Neuronal stem cell (in vitro differentiated cells): ENCODE measurements around the gene DARS2.
"Not testable (repeated sequence)": the region's sequence is repeated elsewhere in the genome, so short reads cannot be mapped to it uniquely, and the experiment has no call there.

Experiments used
- DNase-seq: peaks from one replicate; pipeline ENCODE4 v3.0.0-alpha.2; 2013; ENCODE audit warnings: low spot score
- H2AFZ ChIP-seq: one replicate; pipeline ENCODE4 v1.6.1; 2013; ENCODE audit warnings: mild to moderate bottlenecking, low read length, inconsistent platforms
- H2AK5ac ChIP-seq: 2 replicates; pipeline ENCODE4 v1.6.1; 2013; ENCODE audit warnings: low read depth, mild to moderate bottlenecking, inconsistent platforms, low read length, moderate library complexity, mixed read lengths
- H2BK120ac ChIP-seq: 2 replicates; pipeline ENCODE4 v1.6.1; 2013; ENCODE audit warnings: low read depth, mild to moderate bottlenecking, inconsistent platforms, low read length, moderate library complexity, mixed read lengths
- H2BK12ac ChIP-seq: one replicate; pipeline ENCODE4 v1.6.1; 2013; ENCODE audit warnings: low read length, inconsistent platforms
- H2BK15ac ChIP-seq: 2 replicates; pipeline ENCODE4 v1.6.1; 2013; ENCODE audit warnings: mild to moderate bottlenecking, low read length, inconsistent platforms, mixed read lengths
- H2BK5ac ChIP-seq: one replicate; pipeline ENCODE4 v1.6.1; 2013; ENCODE audit warnings: inconsistent platforms, mild to moderate bottlenecking, low read length, moderate library complexity
- H3K14ac ChIP-seq: one replicate; pipeline ENCODE4 v1.6.1; 2013; ENCODE audit warnings: low read length, inconsistent platforms
- H3K18ac ChIP-seq: 2 replicates; pipeline ENCODE4 v1.6.1; 2013; ENCODE audit warnings: low read length, inconsistent platforms
- H3K23ac ChIP-seq: 2 replicates; pipeline ENCODE4 v1.6.1; 2013; ENCODE audit warnings: low read depth, mild to moderate bottlenecking, mixed read lengths, low read length, inconsistent platforms; ENCODE audit not compliant: poor library complexity
- H3K27ac ChIP-seq: replicated peaks from 3 replicates; pipeline ENCODE4 v1.5.1; 2013; ENCODE audit warnings: low read length, inconsistent platforms
- H3K27me3 ChIP-seq, 3 experiments: 2 replicates each; pipeline ENCODE4 v1.6.1; 2013; ENCODE audit warnings: low read length in 3 of 3, mild to moderate bottlenecking in 2 of 3, inconsistent platforms in 1 of 3, low read depth in 1 of 3, mixed read lengths in 1 of 3, moderate library complexity in 1 of 3; ENCODE audit not compliant: control insufficient read depth in 3 of 3, insufficient read depth in 3 of 3
- H3K36me3 ChIP-seq, 2 donors: replicated peaks in 1 of 2; 2 replicates each; pipeline ENCODE4 v1.6.1; 2013; ENCODE audit warnings: low read length in 2 of 2; ENCODE audit not compliant: control insufficient read depth in 2 of 2, insufficient read depth in 2 of 2
- H3K4ac ChIP-seq: 2 replicates; pipeline ENCODE4 v1.6.1; 2013; ENCODE audit warnings: inconsistent platforms, mild to moderate bottlenecking, low read length, moderate library complexity
- H3K4me1 ChIP-seq, 2 donors: 1 replicate in 1 of 2; 2 replicates in 1 of 2; pipeline ENCODE4 v1.6.1; 2013; ENCODE audit warnings: low read length in 2 of 2, low read depth in 1 of 2; ENCODE audit not compliant: control insufficient read depth in 2 of 2, insufficient read depth in 1 of 2
- H3K4me2 ChIP-seq: one replicate; pipeline ENCODE4 v1.6.1; 2013; ENCODE audit warnings: mild to moderate bottlenecking, low read length, inconsistent platforms; ENCODE audit not compliant: insufficient read depth, poor library complexity, severe bottlenecking
- H3K4me3 ChIP-seq, 2 donors: 2 replicates each; pipeline ENCODE4 v1.5.1; 2013; ENCODE audit warnings: low read length in 2 of 2, mild to moderate bottlenecking in 2 of 2, inconsistent platforms in 1 of 2, moderate library complexity in 1 of 2
- H3K79me1 ChIP-seq: one replicate; pipeline ENCODE4 v1.6.1; 2013; ENCODE audit warnings: low read depth, mild to moderate bottlenecking, inconsistent platforms, low read length, moderate library complexity
- H3K9ac ChIP-seq: one replicate; pipeline ENCODE4 v1.6.1; 2013; ENCODE audit warnings: mild to moderate bottlenecking, low read depth, low read length, inconsistent platforms; ENCODE audit not compliant: poor library complexity
- H3K9me3 ChIP-seq, 2 donors: replicated peaks in 1 of 2; 2 replicates each; pipeline versions ENCODE3 to v1.6.1; 2013; ENCODE audit warnings: low read length in 2 of 2, mild to moderate bottlenecking in 2 of 2, inconsistent platforms in 1 of 2, low read depth in 1 of 2, mixed read lengths in 1 of 2, moderate library complexity in 1 of 2; ENCODE audit not compliant: control insufficient read depth in 2 of 2, insufficient read depth in 1 of 2
- H4K8ac ChIP-seq: one replicate; pipeline ENCODE4 v1.6.1; 2013; ENCODE audit warnings: low read depth, mild to moderate bottlenecking, inconsistent platforms, low read length, moderate library complexity
- H4K91ac ChIP-seq: one replicate; pipeline ENCODE4 v1.6.1; 2013; ENCODE audit warnings: low read length, low read depth, mild to moderate bottlenecking, inconsistent platforms; ENCODE audit not compliant: poor library complexity
- WGBS, 2 donors: extraction: QIAGEN DNeasy Blood & Tissue Kit; methylation state at CpG; one replicate each; pipeline ENCODE4 v1.1.7; 2013; ENCODE audit warnings: missing lambda C conversion rate in 2 of 2, mixed read lengths in 1 of 2; ENCODE audit not compliant: insufficient read length in 2 of 2, insufficient replicate concordance in 1 of 2; ENCODE audit errors: extremely low coverage in 2 of 2; 5-methylcytosine and 5-hydroxymethylcytosine counted together

Gene DARS2

DNA sequence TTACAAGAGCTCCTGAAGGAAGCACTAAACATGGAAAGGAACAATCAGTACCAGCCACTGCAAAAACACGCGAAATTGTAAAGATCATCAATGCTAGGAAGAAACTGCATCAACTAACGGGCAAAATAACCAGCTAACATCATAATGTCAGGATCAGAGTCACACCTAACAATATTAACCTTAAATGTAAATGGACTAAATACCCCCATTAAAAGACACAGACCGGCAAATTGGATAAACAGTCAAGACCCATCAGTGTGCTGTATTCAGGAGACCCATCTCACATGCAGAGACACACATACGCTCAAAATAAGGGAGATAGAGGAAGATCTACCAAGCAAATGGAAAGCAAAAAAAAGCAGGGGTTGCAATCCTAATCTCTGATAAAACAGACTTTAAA is 10.8 kb upstream of the DARS2 start:
- H3K9me3 ChIP-seq, DNase-seq, H2BK15ac ChIP-seq, H3K14ac ChIP-seq, H3K27me3 ChIP-seq, H3K4me1 ChIP-seq, H4K91ac ChIP-seq, H3K4me3 ChIP-seq, H2AFZ ChIP-seq, H3K27ac ChIP-seq, H2AK5ac ChIP-seq, H3K23ac ChIP-seq, H4K8ac ChIP-seq, H2BK12ac ChIP-seq, H2BK5ac ChIP-seq, H2BK120ac ChIP-seq, H3K9ac ChIP-seq, H3K79me1 ChIP-seq, H3K18ac ChIP-seq, H3K4me2 ChIP-seq, H3K4ac ChIP-seq: not testable (repeated sequence)
- peaks cover 8 to 34% of the 10 kb centered on the region in 2 donors for H3K36me3 ChIP-seq
- no CpG with 5 or more reads among the region's 5 CpGs for WGBS, 2 donors

DNA sequence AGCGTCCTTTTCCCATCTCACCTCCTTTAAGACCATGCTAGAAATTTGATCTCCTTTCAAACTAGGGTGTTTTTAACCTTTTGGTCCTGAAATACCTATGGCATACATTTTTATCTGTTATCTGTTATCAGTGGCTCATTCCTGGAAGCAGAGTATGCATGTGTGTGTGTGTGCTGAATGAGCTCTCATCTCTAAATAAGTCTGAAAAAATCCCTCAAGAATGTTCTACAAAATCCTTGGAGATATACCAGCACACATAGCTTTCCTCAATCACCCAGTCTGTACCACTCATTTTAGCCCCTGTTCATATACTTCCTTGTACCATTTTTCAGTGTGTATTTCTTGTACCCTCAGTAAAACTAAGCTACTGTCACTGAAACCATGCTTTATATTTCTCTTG is 6.0 kb upstream of the DARS2 start:
- H3K27ac ChIP-seq, result no peak overlapping the region
- peaks cover 0 to 6% of the 10 kb centered on the region in 2 donors for H3K9me3 ChIP-seq
- H2BK15ac ChIP-seq, result no peak overlapping the region
- no peak overlapping the region for H2AK5ac ChIP-seq
- H3K18ac ChIP-seq, result no peak overlapping the region
- no peak overlapping the region for H3K9ac ChIP-seq
- no peak overlapping the region for H3K23ac ChIP-seq
- H4K8ac ChIP-seq, result no peak overlapping the region
- no peak overlapping the region for H2BK120ac ChIP-seq
- H3K4me2 ChIP-seq, result no peak overlapping the region
- H3K4me1 ChIP-seq, result peaks cover 0 to 2% of the 10 kb centered on the region in 2 donors
- no peak overlapping the region for H3K14ac ChIP-seq
- H3K4ac ChIP-seq, result no peak overlapping the region
- DNase-seq, result no peak
- no peak overlapping the region for H4K91ac ChIP-seq
- H3K36me3 ChIP-seq, result peaks cover 4 to 43% of the 10 kb centered on the region in 2 donors
- no CpG with 5 or more reads among the region's 1 CpG for WGBS, 2 donors
- H3K27me3 ChIP-seq, result no peaks in the 10 kb centered on the region
- H2AFZ ChIP-seq, result no peak overlapping the region
- H2BK5ac ChIP-seq, result no peak overlapping the region
- H3K79me1 ChIP-seq, result peaks cover 2% of the 10 kb centered on the region
- no peak overlapping the region for H2BK12ac ChIP-seq
- H3K4me3 ChIP-seq, result no peak overlapping the region

DNA sequence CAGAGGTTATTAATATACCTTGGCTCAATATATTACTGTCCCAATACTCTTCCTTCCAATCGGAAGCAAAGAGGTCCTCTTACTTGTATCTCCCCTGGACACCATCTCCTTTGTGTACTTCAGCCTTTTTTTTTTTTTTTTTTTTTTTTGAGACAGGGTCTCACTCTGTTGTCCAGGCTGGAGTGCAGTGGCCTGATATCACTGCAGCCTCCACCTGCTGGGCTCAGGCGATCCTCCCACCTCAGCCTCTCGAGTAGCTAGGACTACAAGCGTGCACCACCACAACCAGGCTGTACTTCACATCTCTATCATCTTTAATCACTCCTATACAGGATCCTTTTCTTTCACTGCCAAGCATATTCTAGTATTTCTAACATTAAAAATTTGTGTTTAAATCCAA is 2.8 kb upstream of the DARS2 start:
- no CpG with 5 or more reads among the region's 4 CpGs for whole genome bisulfite sequencing, 2 donors
- Histone ChIP-seq H3K23ac (no peak overlapping the region), H2BK15ac (no peak overlapping the region), H3K18ac (no peak overlapping the region), H3K36me3 (peaks cover 4 to 44% of the 10 kb centered on the region in 2 donors), H3K9ac (no peak overlapping the region), H3K4me3 (no peak overlapping the region), H3K4me2 (no peak overlapping the region), H4K91ac (no peak overlapping the region), H2BK5ac (no peak overlapping the region), H3K27ac (no peak overlapping the region), H2AFZ (no peak overlapping the region), H4K8ac (no peak overlapping the region), H3K79me1 (peaks cover 2% of the 10 kb centered on the region), H3K14ac (no peak overlapping the region), H3K4ac (no peak overlapping the region), H3K9me3 (peaks cover 0 to 6% of the 10 kb centered on the region in 2 donors), H2BK120ac (no peak overlapping the region), H3K4me1 (peaks cover 0 to 3% of the 10 kb centered on the region in 2 donors), H2BK12ac (no peak overlapping the region), H3K27me3 (no peaks in the 10 kb centered on the region), H2AK5ac (no peak overlapping the region)
- DNase-seq, result no peak

DNA sequence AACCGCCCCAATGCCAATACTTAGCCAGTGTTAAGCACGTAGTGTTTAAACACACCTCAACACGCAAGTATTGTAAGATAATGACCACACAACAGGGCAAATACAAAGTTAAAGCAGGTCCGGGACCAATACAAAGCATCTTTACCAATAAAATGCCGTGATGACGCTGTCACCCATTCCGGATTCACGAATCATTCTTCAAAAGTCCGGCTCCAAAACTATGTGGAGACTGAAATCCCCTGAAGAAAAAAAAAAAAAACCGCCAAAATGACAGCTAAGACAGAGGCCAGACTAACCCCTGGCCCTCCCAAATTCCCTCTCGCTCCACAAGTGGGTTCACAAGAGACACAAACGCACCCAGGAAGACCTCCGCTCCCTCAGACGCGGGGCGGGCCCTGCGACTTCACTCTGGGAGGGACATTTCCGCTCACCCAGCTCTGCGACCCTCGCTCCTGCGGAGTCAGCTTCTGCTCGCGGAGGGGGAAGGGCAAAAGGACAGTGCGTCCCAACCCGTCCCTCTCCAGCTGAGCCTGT is 625 bp upstream of the DARS2 start:
- H2AK5ac ChIP-seq, result no peak overlapping the region
- no peak overlapping the region for H3K4ac ChIP-seq

More for the DNA sequence above, 625 bp upstream of the DARS2 start:
- Histone ChIP-seq H3K9ac (peak overlapping the region; percentile 91), H3K36me3 (peaks cover 0 to 49% of the 10 kb centered on the region in 2 donors), H3K4me2 (peak overlapping the region; percentile 78), H2BK120ac (no peak overlapping the region), H3K14ac (no peak overlapping the region), H3K27ac (peak overlapping the region; percentile 85), H2BK12ac (no peak overlapping the region), H2AFZ (peak overlapping the region; percentile 89), H4K8ac (no peak overlapping the region), H3K23ac (no peak overlapping the region), H2BK5ac (peak overlapping the region; percentile 33), H3K4me1 (peaks cover 0 to 3% of the 10 kb centered on the region in 2 donors), H4K91ac (no peak overlapping the region), H3K27me3 (no peaks in the 10 kb centered on the region), H3K18ac (peak overlapping the region; percentile 77), H2BK15ac (no peak overlapping the region), H3K4me3 (peak overlapping the region; percentile 66 to 87), H3K79me1 (peaks cover 2% of the 10 kb centered on the region), H3K9me3 (no peaks in the 10 kb centered on the region)
- peak; percentile 1 for DNase-seq
- no CpG with 5 or more reads among the region's 25 CpGs for WGBS, 2 donors
